ENCODE results near the gene ETF1.
A peak's percentile ranks its signal among the peaks of the same experiment; 100 is the strongest.

ETF1 gene

GRCh38 chr5:138539791-138540190, 3.2 kb downstream of the ETF1 start:
- H3K4me3 ChIP-seq (ENCODE audit: low read length) = no peak overlapping the region
- no peak for DNase-seq (ENCODE audit: low read depth)
- no peak for TF ChIP-seq CTCF (conservative IDR thresholded peaks at IDR 0.05; ENCODE audit: low read length)

- TF ChIP-seq CTCF (conservative IDR thresholded peaks at IDR 0.05; ENCODE audit: low read length) = no peak
Measured at GRCh38 chr5:138538943-138539627, 4.0 kb downstream of the ETF1 start.

GRCh38 chr5:138536665-138537315, 6.2 kb downstream of the ETF1 start:
- DNase-seq (ENCODE audit: low read depth) = no peak
- TF ChIP-seq CTCF (conservative IDR thresholded peaks at IDR 0.05; ENCODE audit: low read length) = peak; percentile 42
- H3K4me3 ChIP-seq (ENCODE audit: low read length) = no peak overlapping the region

More at GRCh38 chr5:138538943-138539627, 4.0 kb downstream of the ETF1 start:
- no peak overlapping the region for H3K4me3 ChIP-seq (ENCODE audit: low read length)
- DNase-seq (ENCODE audit: low read depth) = no peak

- TF ChIP-seq CTCF (conservative IDR thresholded peaks at IDR 0.05; ENCODE audit: low read length) = no peak
- no peak overlapping the region for H3K4me3 ChIP-seq (ENCODE audit: low read length)
- DNase-seq (ENCODE audit: low read depth) = no peak
Measured at GRCh38 chr5:138536215-138536614, 6.8 kb downstream of the ETF1 start.

GRCh38 chr5:138533973-138534941, 8.8 kb downstream of the ETF1 start:
- TF ChIP-seq CTCF (conservative IDR thresholded peaks at IDR 0.05; ENCODE audit: low read length) = no peak
- no peak overlapping the region for H3K4me3 ChIP-seq (ENCODE audit: low read length)
- DNase-seq (ENCODE audit: low read depth) = no peak

- TF ChIP-seq CTCF (conservative IDR thresholded peaks at IDR 0.05; ENCODE audit: low read length) = no peak
- no peak for DNase-seq (ENCODE audit: low read depth)
- no peak overlapping the region for H3K4me3 ChIP-seq (ENCODE audit: low read length)
Measured at GRCh38 chr5:138529812-138530211, 13.2 kb downstream of the ETF1 start.
